Calu3 (cell line): ENCODE results near the gene PDE4A. TPM values are rescaled to one million over a fixed set of nuclear protein-coding genes. Genes with fewer than 3 reads are reported as not detected.

ENCODE experiments used
- BruUV-seq: library from RNA; stranded (reverse); fragments of 400-500 nt; replicated peaks from 2 replicates; lab custom pipeline; 2021; lab: Mats Ljungman, UMichigan
- CTCF ChIA-PET: fragments of 300-600 bp; sonication (Branson Sonifier 250); formaldehyde crosslinking; loops from one replicate; lab custom pipeline; 2022; ENCODE audit warnings: antibody characterized with exemption; lab: Charles Lee
- DNase-seq: peaks from one replicate; pipeline ENCODE4 v3.0.0; 2022
- H3K27ac Mint-ChIP-seq: one replicate; pipeline ENCODE4 v1.8.0; 2022; ENCODE audit warnings: mixed read lengths; ENCODE audit not compliant: unreplicated experiment
- H3K27me3 Mint-ChIP-seq: one replicate; pipeline ENCODE4 v1.8.0; 2022; ENCODE audit warnings: mixed read lengths; ENCODE audit not compliant: unreplicated experiment
- H3K36me3 Mint-ChIP-seq: one replicate; pipeline ENCODE4 v1.8.0; 2022; ENCODE audit warnings: mild to moderate bottlenecking, moderate library complexity, mixed read lengths; ENCODE audit not compliant: insufficient read depth, unreplicated experiment
- H3K4me1 Mint-ChIP-seq: one replicate; pipeline ENCODE4 v1.8.0; 2022; ENCODE audit warnings: mild to moderate bottlenecking, low read depth, mixed read lengths; ENCODE audit not compliant: unreplicated experiment
- H3K4me3 Mint-ChIP-seq: one replicate; pipeline ENCODE4 v1.8.0; 2022; ENCODE audit warnings: mild to moderate bottlenecking, low read depth, moderate library complexity, mixed read lengths; ENCODE audit not compliant: unreplicated experiment
- H3K9me3 Mint-ChIP-seq: one replicate; pipeline ENCODE4 v1.8.0; 2022; ENCODE audit warnings: low read depth, mixed read lengths; ENCODE audit not compliant: unreplicated experiment
- CTCF ChIP-seq: fragments of 200-600 bp; IDR thresholded peaks from one replicate; pipeline ENCODE4 v1.8.0; 2022; ENCODE audit warnings: antibody characterized with exemption; ENCODE audit not compliant: unreplicated experiment
- intact Hi-C: fragments of 100-400 bp; cut with micrococcal nuclease; formaldehyde crosslinking; loops from one replicate; pipeline ENCODE4 v1.10.0; 2022; ENCODE audit not compliant: unreplicated experiment
- total RNA-seq: library from RNA; stranded (reverse); gene quantifications from 2 replicates; pipeline ENCODE4 v1.2.3, GENCODE V29; 2022

The PDE4A gene
- total RNA-seq, 1 experiment from 2014 or later = 2.8 TPM

DNA sequence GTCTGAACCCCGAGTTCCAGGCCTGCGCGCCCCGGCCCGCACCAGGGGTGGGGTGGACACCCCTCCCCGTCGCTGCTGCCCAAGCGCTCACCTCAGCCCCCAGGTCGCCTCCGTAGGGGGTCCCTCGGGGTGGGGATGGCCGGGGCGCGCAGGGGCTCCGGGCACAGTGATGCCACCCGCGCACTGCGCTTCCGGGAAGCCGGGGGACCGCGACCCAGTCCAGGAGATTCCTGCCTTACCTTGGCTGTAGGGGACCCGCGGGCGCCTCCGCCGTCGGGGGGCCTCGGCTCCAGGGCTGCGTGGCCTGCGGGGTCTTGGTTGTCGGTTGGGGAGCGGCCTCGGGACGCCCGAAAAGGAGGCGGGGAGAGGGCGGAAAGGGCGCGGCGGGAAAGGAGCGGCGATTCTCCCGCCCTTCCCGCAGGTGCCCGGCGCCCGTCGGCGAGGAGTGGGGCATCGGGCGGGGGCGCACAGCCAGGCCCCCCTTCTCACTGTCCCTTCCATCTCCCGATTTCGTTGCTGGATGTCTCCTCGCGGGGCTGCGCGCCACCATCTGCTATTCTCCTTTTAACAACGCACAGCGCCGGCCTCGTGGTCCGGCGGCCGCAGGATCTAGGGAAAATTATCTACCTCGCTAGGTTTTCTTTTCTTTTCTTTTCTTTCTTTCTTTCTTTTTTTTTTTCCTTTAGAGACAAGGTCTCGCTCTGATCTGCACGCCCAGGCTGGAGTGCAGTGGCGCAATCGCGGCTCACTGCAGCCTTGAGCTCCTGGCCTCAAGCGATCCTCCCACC lies 82.9 kb downstream of the PDE4A start, which contains the start of gene KEAP1:
TSS of gene KEAP1 (minus strand) at position 355 of the 788 bp plus-strand sequence. CDS start 3,323 bp downstream, outside the sequence.
- intact Hi-C loops = no loop called here
- TF ChIP-seq CTCF = no peak

DNA sequence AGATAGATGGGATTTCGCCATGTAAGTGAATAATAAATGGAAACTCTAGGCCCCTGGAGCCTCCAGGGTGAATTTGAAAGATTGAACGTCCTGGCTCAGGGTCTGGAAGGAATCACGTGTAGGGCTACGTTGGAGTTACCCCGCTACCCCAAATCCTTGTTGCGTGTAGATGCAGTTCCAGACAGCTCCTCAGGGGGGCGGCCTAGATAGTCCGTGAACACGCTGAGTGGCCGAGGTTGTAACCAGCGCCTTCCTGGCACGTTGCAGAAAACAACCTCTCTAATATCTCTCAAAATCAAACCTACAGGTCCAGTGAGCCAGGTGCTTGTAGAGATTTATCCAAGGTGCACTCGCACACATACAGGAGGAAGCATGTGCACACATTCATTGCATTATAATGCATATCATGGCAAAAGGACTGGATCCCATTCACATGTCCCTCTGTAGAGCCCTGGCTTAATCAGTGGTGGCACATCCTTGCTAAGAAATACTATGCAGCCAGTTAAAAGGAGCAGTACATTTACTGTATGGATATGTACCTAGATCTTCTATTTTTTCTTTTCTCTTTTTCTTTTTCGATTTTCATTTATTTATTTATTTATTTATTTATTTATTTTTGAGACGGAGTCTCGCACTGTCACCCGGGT lies 85.4 kb downstream of the PDE4A start:
- intact Hi-C loops = no loop called here
- no peak overlapping the region for H3K4me3 Mint-ChIP-seq
- no TSS peak for BruUV-seq
- H3K9me3 Mint-ChIP-seq = no peaks in the 10 kb centered on the region
- no peak overlapping the region for H3K27ac Mint-ChIP-seq
- CTCF ChIA-PET = interaction anchor here (0.7 kb wide), 2 partner anchors 15 to 204 kb away, joined by 3 to 4 read pairs; no protein-coding TSS in a partner anchor
- H3K4me1 Mint-ChIP-seq = peaks cover 5% of the 10 kb centered on the region
- peak; percentile 65 for DNase-seq
- peaks cover 21% of the 10 kb centered on the region for H3K36me3 Mint-ChIP-seq
- TF ChIP-seq CTCF = peak; percentile 30
- H3K27me3 Mint-ChIP-seq = no peaks in the 10 kb centered on the region

More for the DNA sequence above, 82.9 kb downstream of the PDE4A start, which contains the start of gene KEAP1:
- no peaks in the 10 kb centered on the region for H3K9me3 Mint-ChIP-seq
- DNase-seq = peak; percentile 49
- H3K27me3 Mint-ChIP-seq = no peaks in the 10 kb centered on the region
- H3K27ac Mint-ChIP-seq = peak within 1 kb of the TSS; percentile 82
- peak within 1 kb of the TSS; percentile 85 for H3K4me3 Mint-ChIP-seq
- CTCF ChIA-PET = interaction anchor here (0.6 kb wide), 1 partner anchor 55 kb away, joined by 10 read pairs; no protein-coding TSS in a partner anchor
- peaks cover 13% of the 10 kb centered on the region for H3K4me1 Mint-ChIP-seq
- H3K36me3 Mint-ChIP-seq = peaks cover 27% of the 10 kb centered on the region
- TSS peak; percentile 72 for BruUV-seq

DNA sequence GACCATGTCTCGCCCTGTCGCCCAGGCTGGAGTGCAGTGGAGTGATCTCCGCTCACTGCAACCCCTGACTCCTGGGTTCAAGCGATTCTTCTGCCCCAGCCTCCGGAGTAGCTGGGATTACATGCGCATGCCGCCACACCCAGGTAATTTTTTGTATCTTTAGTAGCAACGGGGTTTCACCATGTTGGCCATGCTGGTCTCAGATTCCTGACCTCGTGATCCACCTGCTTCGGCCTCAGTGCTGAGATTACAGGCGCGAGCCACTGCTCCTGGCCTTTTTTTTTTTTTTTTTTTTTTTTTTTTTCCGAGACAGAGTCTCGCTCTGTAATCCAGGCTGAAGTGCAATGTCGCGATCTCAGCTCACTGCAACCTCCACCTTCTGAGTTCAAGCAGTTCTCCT lies 87.7 kb downstream of the PDE4A start:
- no peak for TF ChIP-seq CTCF
- Mint-ChIP-seq H3K36me3 (peaks cover 8% of the 10 kb centered on the region), H3K9me3 (no peaks in the 10 kb centered on the region), H3K27me3 (peaks cover 7% of the 10 kb centered on the region), H3K4me3 (no peak overlapping the region), H3K4me1 (no peaks in the 10 kb centered on the region), H3K27ac (no peak overlapping the region)
- CTCF ChIA-PET = no interaction called here
- DNase-seq = no peak
- BruUV-seq = no TSS peak
- intact Hi-C loops = no loop called here

DNA sequence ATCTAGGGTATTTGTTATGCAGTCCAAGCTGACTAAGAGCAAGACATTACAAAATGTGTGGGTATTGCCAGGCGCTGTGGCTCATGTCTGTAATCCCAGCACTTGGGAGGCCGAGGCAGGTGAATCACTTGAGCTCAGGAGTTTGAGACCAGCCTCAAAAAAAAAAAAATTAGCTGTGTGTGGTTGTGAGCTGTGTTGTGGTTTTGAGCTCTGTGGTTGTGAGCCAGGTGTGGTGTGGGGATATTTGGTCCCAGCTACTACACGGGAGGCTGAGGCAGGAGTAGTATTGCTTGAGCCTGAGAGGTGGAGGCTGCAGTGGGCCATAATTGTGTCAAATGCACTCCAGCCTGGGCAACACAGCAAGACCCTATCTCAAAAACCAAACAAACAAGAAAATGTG lies 88.4 kb downstream of the PDE4A start:
- no peak overlapping the region for H3K27ac Mint-ChIP-seq
- H3K36me3 Mint-ChIP-seq = peaks cover under 1% of the 10 kb centered on the region
- TF ChIP-seq CTCF = no peak
- peaks cover 14% of the 10 kb centered on the region for H3K27me3 Mint-ChIP-seq
- no peak overlapping the region for H3K4me3 Mint-ChIP-seq
- intact Hi-C loops = no loop called here
- H3K9me3 Mint-ChIP-seq = no peaks in the 10 kb centered on the region
- CTCF ChIA-PET = no interaction called here
- BruUV-seq = no TSS peak
- no peaks in the 10 kb centered on the region for H3K4me1 Mint-ChIP-seq
- DNase-seq = no peak
